ENCODE data around the gene PROCA1. TPM values are rescaled to one million over a fixed set of nuclear protein-coding genes. Genes with fewer than 3 reads are reported as not detected.
A peak's percentile ranks its signal among the peaks of the same experiment; 100 is the strongest.

The PROCA1 gene
- total and polyA plus RNA-seq, 2 of the 13 experiments (the other 11 are each of a cell fraction or from before 2014, with no cell fraction given), result 0.73 to 1.5 TPM

- peak; percentile 28; the same call in 1 of the 2 replicates for TF ChIP-seq KDM4B (CRISPR knock-in tag; IDR thresholded peaks at IDR 0.05)
- TF ChIP-seq, protein P1, sequence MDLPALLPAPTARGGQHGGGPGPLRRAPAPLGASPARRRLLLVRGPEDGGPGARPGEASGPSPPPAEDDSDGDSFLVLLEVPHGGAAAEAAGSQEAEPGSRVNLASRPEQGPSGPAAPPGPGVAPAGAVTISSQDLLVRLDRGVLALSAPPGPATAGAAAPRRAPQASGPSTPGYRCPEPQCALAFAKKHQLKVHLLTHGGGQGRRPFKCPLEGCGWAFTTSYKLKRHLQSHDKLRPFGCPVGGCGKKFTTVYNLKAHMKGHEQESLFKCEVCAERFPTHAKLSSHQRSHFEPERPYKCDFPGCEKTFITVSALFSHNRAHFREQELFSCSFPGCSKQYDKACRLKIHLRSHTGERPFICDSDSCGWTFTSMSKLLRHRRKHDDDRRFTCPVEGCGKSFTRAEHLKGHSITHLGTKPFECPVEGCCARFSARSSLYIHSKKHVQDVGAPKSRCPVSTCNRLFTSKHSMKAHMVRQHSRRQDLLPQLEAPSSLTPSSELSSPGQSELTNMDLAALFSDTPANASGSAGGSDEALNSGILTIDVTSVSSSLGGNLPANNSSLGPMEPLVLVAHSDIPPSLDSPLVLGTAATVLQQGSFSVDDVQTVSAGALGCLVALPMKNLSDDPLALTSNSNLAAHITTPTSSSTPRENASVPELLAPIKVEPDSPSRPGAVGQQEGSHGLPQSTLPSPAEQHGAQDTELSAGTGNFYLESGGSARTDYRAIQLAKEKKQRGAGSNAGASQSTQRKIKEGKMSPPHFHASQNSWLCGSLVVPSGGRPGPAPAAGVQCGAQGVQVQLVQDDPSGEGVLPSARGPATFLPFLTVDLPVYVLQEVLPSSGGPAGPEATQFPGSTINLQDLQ (CRISPR knock-in tag; IDR thresholded peaks at IDR 0.05), result no peak
- TF ChIP-seq, protein P2, sequence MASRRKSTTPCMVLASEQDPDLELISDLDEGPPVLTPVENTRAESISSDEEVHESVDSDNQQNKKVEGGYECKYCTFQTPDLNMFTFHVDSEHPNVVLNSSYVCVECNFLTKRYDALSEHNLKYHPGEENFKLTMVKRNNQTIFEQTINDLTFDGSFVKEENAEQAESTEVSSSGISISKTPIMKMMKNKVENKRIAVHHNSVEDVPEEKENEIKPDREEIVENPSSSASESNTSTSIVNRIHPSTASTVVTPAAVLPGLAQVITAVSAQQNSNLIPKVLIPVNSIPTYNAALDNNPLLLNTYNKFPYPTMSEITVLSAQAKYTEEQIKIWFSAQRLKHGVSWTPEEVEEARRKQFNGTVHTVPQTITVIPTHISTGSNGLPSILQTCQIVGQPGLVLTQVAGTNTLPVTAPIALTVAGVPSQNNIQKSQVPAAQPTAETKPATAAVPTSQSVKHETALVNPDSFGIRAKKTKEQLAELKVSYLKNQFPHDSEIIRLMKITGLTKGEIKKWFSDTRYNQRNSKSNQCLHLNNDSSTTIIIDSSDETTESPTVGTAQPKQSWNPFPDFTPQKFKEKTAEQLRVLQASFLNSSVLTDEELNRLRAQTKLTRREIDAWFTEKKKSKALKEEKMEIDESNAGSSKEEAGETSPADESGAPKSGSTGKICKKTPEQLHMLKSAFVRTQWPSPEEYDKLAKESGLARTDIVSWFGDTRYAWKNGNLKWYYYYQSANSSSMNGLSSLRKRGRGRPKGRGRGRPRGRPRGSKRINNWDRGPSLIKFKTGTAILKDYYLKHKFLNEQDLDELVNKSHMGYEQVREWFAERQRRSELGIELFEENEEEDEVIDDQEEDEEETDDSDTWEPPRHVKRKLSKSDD (CRISPR knock-in tag; IDR thresholded peaks at IDR 0.05; ENCODE audit: low read depth), result 0 out of 2 replicates have a peak, but pooled peaks have one; percentile 82
- TF ChIP-seq ZNF761 (CRISPR knock-in tag; conservative IDR thresholded peaks at IDR 0.05), result no peak
- TF ChIP-seq TFDP1 (CRISPR knock-in tag; IDR thresholded peaks at IDR 0.05; ENCODE audit: borderline replicate concordance), result peak; percentile 47; the same call in 1 of the 2 replicates
- TF ChIP-seq ZNF816 (CRISPR knock-in tag; IDR thresholded peaks at IDR 0.05; ENCODE audit: borderline replicate concordance), result 0 out of 2 replicates have a peak, but pooled peaks have one; percentile 25
- no peak for TF ChIP-seq ZNF790 (CRISPR knock-in tag; IDR thresholded peaks at IDR 0.05; ENCODE audit: borderline replicate concordance)
- TF ChIP-seq KDM5A (IDR thresholded peaks at IDR 0.05; ENCODE audit: borderline replicate concordance, low read length), result peak; percentile 44; the same call in 1 of the 2 replicates
- peak; percentile 88 for TF ChIP-seq RARA (CRISPR knock-in tag; IDR thresholded peaks at IDR 0.05)
- 0 out of 2 replicates have a peak, but pooled peaks have one; percentile 22 for TF ChIP-seq HMG20A (CRISPR knock-in tag; IDR thresholded peaks at IDR 0.05; ENCODE audit: borderline replicate concordance)
- peak; percentile 89 for TF ChIP-seq NCOR1 (IDR thresholded peaks at IDR 0.05; ENCODE audit: borderline replicate concordance, low read length)
- TF ChIP-seq ZNF574 (CRISPR knock-in tag; IDR thresholded peaks at IDR 0.05), result peak; percentile 12; the same call in 1 of the 2 replicates
- TF ChIP-seq, protein P3, sequence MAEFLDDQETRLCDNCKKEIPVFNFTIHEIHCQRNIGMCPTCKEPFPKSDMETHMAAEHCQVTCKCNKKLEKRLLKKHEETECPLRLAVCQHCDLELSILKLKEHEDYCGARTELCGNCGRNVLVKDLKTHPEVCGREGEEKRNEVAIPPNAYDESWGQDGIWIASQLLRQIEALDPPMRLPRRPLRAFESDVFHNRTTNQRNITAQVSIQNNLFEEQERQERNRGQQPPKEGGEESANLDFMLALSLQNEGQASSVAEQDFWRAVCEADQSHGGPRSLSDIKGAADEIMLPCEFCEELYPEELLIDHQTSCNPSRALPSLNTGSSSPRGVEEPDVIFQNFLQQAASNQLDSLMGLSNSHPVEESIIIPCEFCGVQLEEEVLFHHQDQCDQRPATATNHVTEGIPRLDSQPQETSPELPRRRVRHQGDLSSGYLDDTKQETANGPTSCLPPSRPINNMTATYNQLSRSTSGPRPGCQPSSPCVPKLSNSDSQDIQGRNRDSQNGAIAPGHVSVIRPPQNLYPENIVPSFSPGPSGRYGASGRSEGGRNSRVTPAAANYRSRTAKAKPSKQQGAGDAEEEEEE (CRISPR knock-in tag; IDR thresholded peaks at IDR 0.05; ENCODE audit: borderline replicate concordance), result no peak
- TF ChIP-seq ZNF143 (CRISPR knock-in tag; IDR thresholded peaks at IDR 0.05), result no peak
- TF ChIP-seq HNRNPH1 (optimal IDR thresholded peaks at IDR 0.05; ENCODE audit: low read depth, low read length), result peak; percentile 39
Observed at GRCh38 chr17:28744104-28744971, 32.6 kb upstream of the PROCA1 start (continued).

Measured in HepG2 (cell line).